Activated naive CD8-positive, alpha-beta T cell treated with anti-CD3 and anti-CD28 coated beads, Interleukin-2, amount 50 U/mL, for 16 hours (primary cell): ENCODE measurements around the gene SMPD2.
"Not testable (repeated sequence)": the region's sequence is repeated elsewhere in the genome, so short reads cannot be mapped to it uniquely, and the experiment has no call there.

ENCODE experiments used
- DNase-seq: peaks from one replicate; pipeline ENCODE4 v3.0.0-alpha.2; 2020; ENCODE audit warnings: low read depth, low spot score

SMPD2 gene

GRCh38 chr6:109461205-109461604, 20.7 kb downstream of the SMPD2 start:
- DNase-seq: not testable (repeated sequence)

GRCh38 chr6:109461733-109462526, 21.4 kb downstream of the SMPD2 start:
- no peak for DNase-seq

- DNase-seq: no peak
These were observed 25.2 kb downstream of the SMPD2 start for GRCh38 chr6:109465772-109466171.

- no peak for DNase-seq
These were observed 25.8 kb downstream of the SMPD2 start for GRCh38 chr6:109466212-109466923.

GRCh38 chr6:109467696-109468095, 27.2 kb downstream of the SMPD2 start:
- no peak for DNase-seq

GRCh38 chr6:109469591-109470189, 29.2 kb downstream of the SMPD2 start:
- no peak for DNase-seq

GRCh38 chr6:109471105-109471810, 30.7 kb downstream of the SMPD2 start:
- DNase-seq: no peak

GRCh38 chr6:109472132-109472995, 31.8 kb downstream of the SMPD2 start:
- DNase-seq: no peak

GRCh38 chr6:109473120-109473519, 32.6 kb downstream of the SMPD2 start:
- no peak for DNase-seq

GRCh38 chr6:109474995-109475394, 34.5 kb downstream of the SMPD2 start:
- no peak for DNase-seq

GRCh38 chr6:109475625-109476024, 35.1 kb downstream of the SMPD2 start:
- DNase-seq: no peak

- no peak for DNase-seq
These were observed 36.7 kb downstream of the SMPD2 start for GRCh38 chr6:109477184-109477583.

- no peak for DNase-seq
These were observed 37.2 kb downstream of the SMPD2 start for GRCh38 chr6:109477725-109478124.

- DNase-seq: no peak
These were observed 37.8 kb downstream of the SMPD2 start for GRCh38 chr6:109478222-109478805.

GRCh38 chr6:109478841-109479624, 38.5 kb downstream of the SMPD2 start:
- DNase-seq: no peak

GRCh38 chr6:109480993-109481480, 40.5 kb downstream of the SMPD2 start:
- DNase-seq: no peak

- peak; percentile 79 for DNase-seq
These were observed 42.6 kb downstream of the SMPD2 start, which contains the start of gene ZBTB24 for GRCh38 chr6:109482905-109483734. Gene ZBTB24 (minus strand): TSS chr6:109483219. CDS start chr6:109482026, 1,193 bp downstream.

GRCh38 chr6:109483735-109484057, 43.2 kb downstream of the SMPD2 start:
- no peak for DNase-seq

- no peak for DNase-seq
These were observed 43.6 kb downstream of the SMPD2 start for GRCh38 chr6:109484122-109484521.
